Measurements from ENCODE around the gene TSPOAP1. TPM values are rescaled to one million over a fixed set of nuclear protein-coding genes. Genes with fewer than 3 reads are reported as not detected.

Gene TSPOAP1
- total RNA-seq, 4 donors from 2014 or later: 19.5 to 35.4 (median 22.1) TPM

GRCh38 chr17:58365980-58366595, 37.5 kb upstream of the TSPOAP1 start:
- Histone ChIP-seq H3K4me1 (no peaks in the 10 kb centered on the region), H3K9me3 (no peaks in the 10 kb centered on the region), H3K27ac (no peak overlapping the region), H3K4me3 (replicated peaks in 1 of 3) (no peak overlapping the region), H3K27me3 (no peaks in the 10 kb centered on the region), H3K36me3 (no peaks in the 10 kb centered on the region)
- WGBS, 2 donors: 75 to 78% methylated on average over 5 of the region's 5 CpGs
- TF ChIP-seq POLR2A (IDR thresholded peaks at IDR 0.05): no peak
- TF ChIP-seq CTCF (IDR thresholded peaks at IDR 0.05): no peak
- intact Hi-C loops (cut with DNase I): no loop called here
- no peak for DNase-seq

- intact Hi-C loops (cut with DNase I): no loop called here
- no peak for TF ChIP-seq CTCF (IDR thresholded peaks at IDR 0.05)
- no peak for TF ChIP-seq POLR2A (IDR thresholded peaks at IDR 0.05)
Measured at GRCh38 chr17:58365185-58365979, 36.8 kb upstream of the TSPOAP1 start.

GRCh38 chr17:58364270-58364942, 35.8 kb upstream of the TSPOAP1 start:
- intact Hi-C loops (cut with DNase I): no loop called here
- no peak for TF ChIP-seq CTCF (IDR thresholded peaks at IDR 0.05)
- no peak for DNase-seq
- Histone ChIP-seq H3K4me1 (no peaks in the 10 kb centered on the region), H3K4me3 (replicated peaks in 1 of 3) (no peak overlapping the region), H3K27me3 (no peaks in the 10 kb centered on the region), H3K36me3 (no peaks in the 10 kb centered on the region), H3K9me3 (no peaks in the 10 kb centered on the region), H3K27ac (no peak overlapping the region)
- 76 to 82% methylated on average over 6 to 7 of the region's 7 CpGs for WGBS, 2 donors

More at GRCh38 chr17:58365185-58365979, 36.8 kb upstream of the TSPOAP1 start:
- no peaks in the 10 kb centered on the region for H3K4me1 ChIP-seq
- no peaks in the 10 kb centered on the region for H3K27me3 ChIP-seq
- DNase-seq: no peak
- H3K27ac ChIP-seq: no peak overlapping the region
- no peaks in the 10 kb centered on the region for H3K36me3 ChIP-seq
- no peaks in the 10 kb centered on the region for H3K9me3 ChIP-seq
- H3K4me3 ChIP-seq (replicated peaks in 1 of 3): no peak overlapping the region

- WGBS, 2 donors: 89 to 93% methylated on average over 8 of the region's 8 CpGs
- Histone ChIP-seq H3K9me3 (no peaks in the 10 kb centered on the region), H3K27ac (no peak overlapping the region), H3K4me1 (no peaks in the 10 kb centered on the region), H3K36me3 (no peaks in the 10 kb centered on the region), H3K4me3 (replicated peaks in 1 of 3) (no peak overlapping the region), H3K27me3 (no peaks in the 10 kb centered on the region)
- intact Hi-C loops (cut with DNase I): no loop called here
- TF ChIP-seq CTCF (IDR thresholded peaks at IDR 0.05) (no peak), POLR2A (IDR thresholded peaks at IDR 0.05) (no peak)
- DNase-seq: no peak
Measured at GRCh38 chr17:58363457-58364185, 35.0 kb upstream of the TSPOAP1 start.
